SU-DHL-6 (cell line): ENCODE data around the gene SOSTDC1.

Source experiments
- EZH2phosphoT487 ChIP-seq: fragments of 200-600 bp; sonication (generic), shearing (Covaris generic); conservative IDR thresholded peaks from 2 replicates; pipeline ENCODE4 v1.6.1; 2018; ENCODE audit warnings: mild to moderate bottlenecking, antibody characterized with exemption, low read length, moderate library complexity, mixed read lengths
- TF ChIP-seq, protein P1 (sequence below): fragments of 200-600 bp; sonication (generic); IDR thresholded peaks from one replicate; pipeline ENCODE4 v1.5.1; 2017; ENCODE audit warnings: antibody characterized with exemption, mild to moderate bottlenecking, low read length, moderate library complexity; ENCODE audit not compliant: insufficient read depth, poor library complexity, severe bottlenecking

DNA sequence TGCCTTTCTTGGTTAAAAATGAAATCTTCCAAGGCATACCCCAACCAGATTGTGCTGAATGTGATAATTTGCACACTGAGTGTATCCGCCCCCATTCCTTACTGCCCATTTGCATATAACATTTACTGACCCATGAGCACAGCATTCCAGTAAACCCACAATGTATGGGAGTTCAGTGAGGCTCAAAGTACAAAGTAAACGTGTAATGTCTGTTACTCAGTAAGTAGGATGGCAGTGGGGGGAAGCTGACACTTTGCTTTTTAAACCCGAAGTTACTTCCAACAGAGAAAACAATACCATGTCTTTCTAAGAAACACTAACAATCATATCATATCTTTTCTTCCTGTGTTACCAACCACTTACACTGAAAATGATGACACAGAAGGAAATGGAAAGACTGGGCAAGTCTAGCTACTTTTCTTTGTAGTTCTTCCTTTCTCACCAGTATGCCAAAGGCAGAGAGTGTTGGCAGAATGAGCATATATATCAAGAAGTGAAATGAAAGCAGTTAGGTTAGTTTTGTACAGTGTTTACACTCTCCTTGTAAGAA is 27.1 kb upstream of the SOSTDC1 start:
- TF ChIP-seq, protein P1, sequence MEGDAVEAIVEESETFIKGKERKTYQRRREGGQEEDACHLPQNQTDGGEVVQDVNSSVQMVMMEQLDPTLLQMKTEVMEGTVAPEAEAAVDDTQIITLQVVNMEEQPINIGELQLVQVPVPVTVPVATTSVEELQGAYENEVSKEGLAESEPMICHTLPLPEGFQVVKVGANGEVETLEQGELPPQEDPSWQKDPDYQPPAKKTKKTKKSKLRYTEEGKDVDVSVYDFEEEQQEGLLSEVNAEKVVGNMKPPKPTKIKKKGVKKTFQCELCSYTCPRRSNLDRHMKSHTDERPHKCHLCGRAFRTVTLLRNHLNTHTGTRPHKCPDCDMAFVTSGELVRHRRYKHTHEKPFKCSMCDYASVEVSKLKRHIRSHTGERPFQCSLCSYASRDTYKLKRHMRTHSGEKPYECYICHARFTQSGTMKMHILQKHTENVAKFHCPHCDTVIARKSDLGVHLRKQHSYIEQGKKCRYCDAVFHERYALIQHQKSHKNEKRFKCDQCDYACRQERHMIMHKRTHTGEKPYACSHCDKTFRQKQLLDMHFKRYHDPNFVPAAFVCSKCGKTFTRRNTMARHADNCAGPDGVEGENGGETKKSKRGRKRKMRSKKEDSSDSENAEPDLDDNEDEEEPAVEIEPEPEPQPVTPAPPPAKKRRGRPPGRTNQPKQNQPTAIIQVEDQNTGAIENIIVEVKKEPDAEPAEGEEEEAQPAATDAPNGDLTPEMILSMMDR = no peak
- TF ChIP-seq EZH2phosphoT487 = no peak
